Loucy (cell line): ENCODE data around the gene LYZ.

Source experiments
- H2AFZ ChIP-seq: fragments of 200-600 bp; sonication (generic); 2 replicates; pipeline ENCODE4 v1.6.0; 2016; ENCODE audit warnings: antibody characterized with exemption, mild to moderate bottlenecking, low read length, moderate library complexity
- H3F3A ChIP-seq: fragments of 200-600 bp; 2 replicates; pipeline ENCODE4 v1.6.0; 2016; ENCODE audit warnings: antibody characterized with exemption, low read depth, mild to moderate bottlenecking
- H3K27me3 ChIP-seq: fragments of 200-600 bp; sonication (generic); 2 replicates; pipeline ENCODE4 v1.6.1; 2014; ENCODE audit warnings: low read length, mild to moderate bottlenecking; ENCODE audit not compliant: insufficient read depth, poor library complexity, severe bottlenecking
- H3K36me3 ChIP-seq: fragments of 200-600 bp; sonication (generic); 2 replicates; pipeline ENCODE4 v1.6.1; 2016; ENCODE audit warnings: low read length; ENCODE audit not compliant: insufficient read depth
- H3K4me1 ChIP-seq: fragments of 200-600 bp; sonication (generic); 2 replicates; pipeline ENCODE4 v1.5.1; 2014; ENCODE audit warnings: low read length, mild to moderate bottlenecking; ENCODE audit not compliant: insufficient read depth, poor library complexity, severe bottlenecking
- H3K4me2 ChIP-seq: fragments of 200-600 bp; sonication (generic); 2 replicates; pipeline ENCODE4 v1.6.0; 2014; ENCODE audit warnings: antibody characterized with exemption, low read length, low read depth, mild to moderate bottlenecking; ENCODE audit not compliant: poor library complexity, severe bottlenecking
- H3K4me3 ChIP-seq: fragments of 200-600 bp; sonication (generic); 2 replicates; pipeline ENCODE4 v1.5.1; 2014; ENCODE audit warnings: low read length, mild to moderate bottlenecking, mixed read lengths; ENCODE audit not compliant: poor library complexity, severe bottlenecking
- H3K79me2 ChIP-seq: fragments of 200-600 bp; sonication (generic); 2 replicates; pipeline ENCODE4 v1.6.1; 2014; ENCODE audit warnings: low read length; ENCODE audit not compliant: insufficient read depth
- H3K9ac ChIP-seq: fragments of 200-600 bp; sonication (generic); 2 replicates; pipeline ENCODE4 v1.6.0; 2014; ENCODE audit warnings: mild to moderate bottlenecking, low read depth, low read length, moderate library complexity; ENCODE audit not compliant: poor library complexity, severe bottlenecking
- H3K9me2 ChIP-seq: fragments of 200-600 bp; sonication (generic); replicated peaks from 2 replicates; pipeline ENCODE4 v1.6.1; 2016; ENCODE audit warnings: low read depth, low read length, mixed read lengths
- H3K9me3 ChIP-seq: fragments of 200-600 bp; sonication (generic); 2 replicates; pipeline ENCODE4 v1.6.1; 2014; ENCODE audit warnings: mild to moderate bottlenecking, antibody characterized with exemption, low read length, low read depth; ENCODE audit not compliant: insufficient read depth
- H4K20me1 ChIP-seq: fragments of 200-600 bp; sonication (generic); 2 replicates; pipeline ENCODE4 v1.6.0; 2014; ENCODE audit warnings: antibody characterized with exemption, low read length, mild to moderate bottlenecking; ENCODE audit not compliant: insufficient read depth, poor library complexity, severe bottlenecking
- CTCF ChIP-seq: fragments of 200-600 bp; sonication (generic); conservative IDR thresholded peaks from 2 replicates; pipeline ENCODE4 v1.5.1; 2014; ENCODE audit warnings: mild to moderate bottlenecking, antibody characterized with exemption, low read length
- EZH2phosphoT487 ChIP-seq: fragments of 200-600 bp; IDR thresholded peaks from 2 replicates; pipeline ENCODE4 v1.6.1; 2018; ENCODE audit warnings: antibody characterized with exemption, mild to moderate bottlenecking, moderate library complexity, borderline replicate concordance

The LYZ gene

GRCh38 chr12:69318225-69318624 lies 30.0 kb upstream of the LYZ start:
- no peaks in the 10 kb centered on the region for H3K79me2 ChIP-seq
- no peak overlapping the region for H2AFZ ChIP-seq
- H3K9me3 ChIP-seq: no peaks in the 10 kb centered on the region
- no peak overlapping the region for H3K4me2 ChIP-seq
- H3K36me3 ChIP-seq: no peaks in the 10 kb centered on the region
- TF ChIP-seq CTCF (no peak), EZH2phosphoT487 (no peak)
- H3F3A ChIP-seq: no peaks in the 10 kb centered on the region
- no peaks in the 10 kb centered on the region for H3K9me2 ChIP-seq
- no peak overlapping the region for H3K4me3 ChIP-seq
- no peak overlapping the region for H3K9ac ChIP-seq
- no peaks in the 10 kb centered on the region for H4K20me1 ChIP-seq
- no peaks in the 10 kb centered on the region for H3K27me3 ChIP-seq
- no peaks in the 10 kb centered on the region for H3K4me1 ChIP-seq

- no peak overlapping the region for H2AFZ ChIP-seq
- no peak overlapping the region for H3K4me2 ChIP-seq
- no peaks in the 10 kb centered on the region for H4K20me1 ChIP-seq
- H3K27me3 ChIP-seq: no peaks in the 10 kb centered on the region
- H3K4me1 ChIP-seq: no peaks in the 10 kb centered on the region
- no peaks in the 10 kb centered on the region for H3K79me2 ChIP-seq
- no peaks in the 10 kb centered on the region for H3K9me2 ChIP-seq
- no peak overlapping the region for H3K9ac ChIP-seq
- no peaks in the 10 kb centered on the region for H3F3A ChIP-seq
- no peaks in the 10 kb centered on the region for H3K9me3 ChIP-seq
- TF ChIP-seq EZH2phosphoT487 (no peak), CTCF (no peak)
- H3K36me3 ChIP-seq: no peaks in the 10 kb centered on the region
- no peak overlapping the region for H3K4me3 ChIP-seq
These were observed 26.8 kb upstream of the LYZ start for GRCh38 chr12:69321351-69321750.

GRCh38 chr12:69324797-69325466 lies 23.2 kb upstream of the LYZ start:
- no peaks in the 10 kb centered on the region for H3K79me2 ChIP-seq
- H3K9ac ChIP-seq: no peak overlapping the region
- H3K36me3 ChIP-seq: no peaks in the 10 kb centered on the region
- no peaks in the 10 kb centered on the region for H3K9me3 ChIP-seq
- H3F3A ChIP-seq: no peaks in the 10 kb centered on the region
- H2AFZ ChIP-seq: peak overlapping the region; percentile 29; the same call in 1 of the 2 replicates
- TF ChIP-seq EZH2phosphoT487: no peak
- TF ChIP-seq CTCF: no peak
- no peaks in the 10 kb centered on the region for H3K4me1 ChIP-seq
- H3K27me3 ChIP-seq: no peaks in the 10 kb centered on the region
- no peaks in the 10 kb centered on the region for H3K9me2 ChIP-seq
- no peak overlapping the region for H3K4me2 ChIP-seq
- H4K20me1 ChIP-seq: no peaks in the 10 kb centered on the region
- no peak overlapping the region for H3K4me3 ChIP-seq
